Suppressor macrophage treated with lipopolysaccharide for 4 hours (primary cell): ENCODE data around the gene TDP1.
A peak's percentile ranks its signal among the peaks of the same experiment; 100 is the strongest.

Source experiments
- DNase-seq: peaks from one replicate; pipeline ENCODE4 v3.0.0-alpha.2; 2020

The TDP1 gene

GRCh38 chr14:89947344-89947743, 8.4 kb upstream of the TDP1 start:
- no peak for DNase-seq

- DNase-seq = no peak
These were observed 3.2 kb upstream of the TDP1 start for GRCh38 chr14:89952576-89952975.

- DNase-seq = no peak
These were observed 2.1 kb upstream of the TDP1 start for GRCh38 chr14:89953602-89954001.

- DNase-seq = peak; percentile 97
These were observed 1.4 kb upstream of the TDP1 start, which contains the start of gene EFCAB11 for GRCh38 chr14:89954070-89955021. Gene EFCAB11 (minus strand): TSS chr14:89954730. CDS start chr14:89954660, 70 bp downstream.

- DNase-seq = peak; percentile 23
These were observed 544 bp upstream of the TDP1 start for GRCh38 chr14:89955022-89955744.

- DNase-seq = no peak
These were observed 908 bp downstream of the TDP1 start for GRCh38 chr14:89956661-89957009.

- DNase-seq = no peak
These were observed 1.6 kb downstream of the TDP1 start for GRCh38 chr14:89957376-89957775.

- DNase-seq = no peak
These were observed 2.1 kb downstream of the TDP1 start for GRCh38 chr14:89957791-89958190.

GRCh38 chr14:89958966-89959365, 3.2 kb downstream of the TDP1 start:
- DNase-seq = no peak

- no peak for DNase-seq
These were observed 4.2 kb downstream of the TDP1 start for GRCh38 chr14:89959853-89960445.

- DNase-seq = no peak
These were observed 5.2 kb downstream of the TDP1 start for GRCh38 chr14:89960914-89961313.

GRCh38 chr14:89963288-89963978, 7.7 kb downstream of the TDP1 start:
- DNase-seq = no peak

- no peak for DNase-seq
These were observed 10.1 kb downstream of the TDP1 start for GRCh38 chr14:89965839-89966238.

- DNase-seq = peak; percentile 78
These were observed 17.6 kb downstream of the TDP1 start for GRCh38 chr14:89973234-89973823.

GRCh38 chr14:89977668-89978067, 21.9 kb downstream of the TDP1 start:
- DNase-seq = no peak

GRCh38 chr14:89978656-89979055, 22.9 kb downstream of the TDP1 start:
- no peak for DNase-seq

GRCh38 chr14:89983375-89983774, 27.6 kb downstream of the TDP1 start:
- no peak for DNase-seq

GRCh38 chr14:89986462-89987160, 30.9 kb downstream of the TDP1 start:
- no peak for DNase-seq

GRCh38 chr14:89987161-89987475, 31.4 kb downstream of the TDP1 start:
- DNase-seq = no peak

- DNase-seq = no peak
These were observed 33.1 kb downstream of the TDP1 start for GRCh38 chr14:89988787-89989186.

- no peak for DNase-seq
These were observed 34.5 kb downstream of the TDP1 start for GRCh38 chr14:89990218-89990617.

- no peak for DNase-seq
These were observed 35.0 kb downstream of the TDP1 start for GRCh38 chr14:89990623-89991275.
